ENCODE results near the gene DBI.

DBI gene

DNA sequence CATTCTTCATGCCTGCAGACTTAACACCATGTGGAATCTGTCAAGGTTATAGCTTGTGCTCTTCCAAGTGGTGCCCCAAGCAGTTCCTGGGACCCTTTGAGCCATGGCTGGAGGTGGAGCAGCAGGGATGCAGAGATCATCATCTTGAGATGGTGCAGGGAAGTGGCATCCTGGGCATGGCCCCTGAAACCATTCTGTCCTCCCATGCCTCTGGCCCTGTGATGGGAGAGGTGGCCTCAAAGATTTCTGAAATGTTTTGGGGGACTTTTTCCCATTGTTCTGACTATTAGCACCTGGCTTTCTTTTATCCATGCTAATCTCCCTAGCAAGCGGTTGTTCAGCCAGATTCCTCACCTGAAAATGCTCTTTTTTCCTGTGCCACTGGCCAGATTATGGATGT lies 54.5 kb downstream of the DBI start:
- in situ Hi-C loops (cut with MboI; ENCODE audit: low pct_unique_long_range_greater_than_20kb, low sequenced_read_pairs): no loop called here
- no peak for DNase-seq

- in situ Hi-C loops (cut with MboI; ENCODE audit: low pct_unique_long_range_greater_than_20kb, low sequenced_read_pairs): no loop called here
- DNase-seq: no peak
Measured at GRCh38 chr2:119421741-119422140, 55.0 kb downstream of the DBI start.

All from KBM-7 (cell line).